ENCODE data around the gene HNRNPA1.

HNRNPA1 gene

DNA sequence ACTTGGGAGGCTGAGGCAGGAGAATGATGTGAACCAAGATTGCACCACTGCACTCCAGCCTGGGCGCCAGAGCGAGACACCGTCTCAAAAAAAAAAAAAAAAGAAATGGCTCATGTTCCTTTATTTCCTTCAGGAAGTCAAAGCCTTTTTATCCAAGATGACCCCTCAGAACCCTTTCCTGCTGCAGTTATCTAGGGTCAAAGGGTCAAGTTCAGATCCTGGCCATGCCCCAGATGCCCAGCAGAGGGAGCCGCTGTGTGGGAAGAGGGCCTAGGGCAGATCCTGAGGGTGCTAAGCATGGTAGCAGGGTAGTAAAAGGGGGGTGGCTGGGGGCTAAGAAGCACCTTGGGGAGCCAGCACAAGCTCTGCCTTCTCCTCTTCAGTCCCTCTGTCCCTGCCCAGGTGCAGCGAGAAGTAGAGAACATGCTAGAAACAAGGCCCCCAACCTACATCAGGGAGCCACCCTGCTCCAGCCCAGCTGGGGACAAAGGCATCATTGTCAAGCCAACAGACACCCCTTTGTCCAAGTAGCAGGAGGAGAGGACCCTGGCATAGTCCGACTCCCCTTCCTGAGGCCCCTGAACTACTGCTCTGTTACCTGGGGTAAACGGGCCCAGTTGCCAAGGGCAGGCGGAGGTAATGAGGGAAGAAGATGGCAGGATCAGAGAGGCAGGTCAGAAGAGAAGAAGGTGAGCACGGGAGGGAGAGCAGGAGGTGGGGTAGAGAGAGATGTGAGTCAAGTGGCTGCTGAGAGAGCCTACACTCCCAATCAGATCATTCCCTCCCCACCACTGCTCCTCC, 13.8 kb downstream of the HNRNPA1 start:
- H3K4me3 Mint-ChIP-seq = no peak overlapping the region
- peaks cover 38% of the 10 kb centered on the region for H3K4me1 Mint-ChIP-seq
- H3K27ac Mint-ChIP-seq = no peak overlapping the region
- peak; percentile 44 for DNase-seq
- H3K9me3 Mint-ChIP-seq = no peaks in the 10 kb centered on the region
- TF ChIP-seq CTCF (IDR thresholded peaks at IDR 0.05) = peak; percentile 51
- peaks cover 14% of the 10 kb centered on the region for H3K27me3 Mint-ChIP-seq (ENCODE audit: low read depth, poor library complexity)
- H3K36me3 Mint-ChIP-seq (ENCODE audit: low read depth) = peaks cover 20% of the 10 kb centered on the region

GRCh38 chr12:54294953-54295566, 14.5 kb downstream of the HNRNPA1 start:
- Mint-ChIP-seq H3K36me3 (ENCODE audit: low read depth) (peaks cover 20% of the 10 kb centered on the region), H3K27ac (no peak overlapping the region), H3K9me3 (no peaks in the 10 kb centered on the region), H3K27me3 (ENCODE audit: low read depth, poor library complexity) (peaks cover 19% of the 10 kb centered on the region), H3K4me1 (peaks cover 45% of the 10 kb centered on the region), H3K4me3 (no peak overlapping the region)
- no peak for DNase-seq
- no peak for TF ChIP-seq CTCF (IDR thresholded peaks at IDR 0.05)

DNA sequence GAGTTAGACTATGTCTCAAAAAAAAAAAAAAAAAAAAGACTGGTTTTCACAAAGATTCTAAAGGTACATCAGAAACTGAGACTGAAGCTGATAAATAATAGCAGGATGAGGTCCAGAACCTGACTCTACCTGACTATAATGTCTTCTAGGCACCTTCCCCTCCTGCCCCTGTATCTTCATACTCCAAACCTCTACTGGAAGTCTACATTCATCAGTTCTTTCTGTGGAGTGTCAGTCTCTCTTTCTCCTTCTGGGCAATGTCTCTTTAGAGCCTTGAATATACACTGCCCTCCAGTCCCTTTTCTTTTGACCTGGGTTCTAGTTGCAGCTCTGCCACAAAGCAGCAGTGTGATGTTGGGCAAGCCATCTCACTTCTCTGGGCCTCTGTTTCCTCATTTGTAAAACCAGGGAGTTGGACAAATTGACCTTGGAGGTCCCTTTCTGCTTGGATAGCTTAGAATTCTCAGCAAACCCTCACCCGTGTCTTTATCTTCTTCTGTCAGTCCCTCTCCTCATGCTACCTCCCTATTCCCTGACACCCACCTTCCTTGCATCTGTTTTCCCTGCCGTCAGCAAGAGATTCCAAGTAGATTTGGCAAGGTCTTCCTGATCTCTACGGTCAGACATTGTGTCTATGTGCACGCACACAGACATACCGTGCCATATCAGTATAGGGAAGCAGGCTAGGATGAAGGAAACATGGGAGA, 16.0 kb downstream of the HNRNPA1 start:
- no peak for DNase-seq
- Mint-ChIP-seq H3K9me3 (no peaks in the 10 kb centered on the region), H3K27me3 (ENCODE audit: low read depth, poor library complexity) (peaks cover 19% of the 10 kb centered on the region), H3K36me3 (ENCODE audit: low read depth) (peaks cover 11% of the 10 kb centered on the region), H3K4me1 (peaks cover 59% of the 10 kb centered on the region), H3K27ac (no peak overlapping the region), H3K4me3 (no peak overlapping the region)
- TF ChIP-seq CTCF (IDR thresholded peaks at IDR 0.05) = no peak

DNA sequence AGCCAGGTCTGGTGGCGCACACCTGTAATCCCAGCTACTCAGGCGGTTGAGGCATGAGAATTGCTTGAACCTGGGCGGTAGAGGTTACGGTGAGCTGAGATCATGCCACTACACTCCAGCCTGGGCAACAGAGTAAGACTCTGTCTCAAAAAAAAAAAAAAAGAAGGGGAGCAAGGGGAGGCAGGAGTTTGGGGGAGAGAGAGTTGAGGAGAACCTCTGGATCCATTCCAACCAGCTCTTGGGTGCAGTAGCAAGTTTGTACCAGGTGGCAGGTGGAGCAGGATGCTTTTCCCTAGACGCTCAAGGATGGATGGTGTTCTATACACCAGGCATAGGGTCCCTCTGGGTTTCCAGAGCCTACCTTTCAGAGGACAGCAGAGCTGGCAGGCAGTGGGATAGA, 18.4 kb downstream of the HNRNPA1 start:
- no peak overlapping the region for H3K27ac Mint-ChIP-seq
- no peak for TF ChIP-seq CTCF (IDR thresholded peaks at IDR 0.05)
- no peak for DNase-seq
- no peaks in the 10 kb centered on the region for H3K36me3 Mint-ChIP-seq (ENCODE audit: low read depth)
- H3K4me3 Mint-ChIP-seq = peak overlapping the region; percentile 28
- no peaks in the 10 kb centered on the region for H3K9me3 Mint-ChIP-seq
- H3K27me3 Mint-ChIP-seq (ENCODE audit: low read depth, poor library complexity) = peaks cover 15% of the 10 kb centered on the region
- H3K4me1 Mint-ChIP-seq = peaks cover 81% of the 10 kb centered on the region

DNA sequence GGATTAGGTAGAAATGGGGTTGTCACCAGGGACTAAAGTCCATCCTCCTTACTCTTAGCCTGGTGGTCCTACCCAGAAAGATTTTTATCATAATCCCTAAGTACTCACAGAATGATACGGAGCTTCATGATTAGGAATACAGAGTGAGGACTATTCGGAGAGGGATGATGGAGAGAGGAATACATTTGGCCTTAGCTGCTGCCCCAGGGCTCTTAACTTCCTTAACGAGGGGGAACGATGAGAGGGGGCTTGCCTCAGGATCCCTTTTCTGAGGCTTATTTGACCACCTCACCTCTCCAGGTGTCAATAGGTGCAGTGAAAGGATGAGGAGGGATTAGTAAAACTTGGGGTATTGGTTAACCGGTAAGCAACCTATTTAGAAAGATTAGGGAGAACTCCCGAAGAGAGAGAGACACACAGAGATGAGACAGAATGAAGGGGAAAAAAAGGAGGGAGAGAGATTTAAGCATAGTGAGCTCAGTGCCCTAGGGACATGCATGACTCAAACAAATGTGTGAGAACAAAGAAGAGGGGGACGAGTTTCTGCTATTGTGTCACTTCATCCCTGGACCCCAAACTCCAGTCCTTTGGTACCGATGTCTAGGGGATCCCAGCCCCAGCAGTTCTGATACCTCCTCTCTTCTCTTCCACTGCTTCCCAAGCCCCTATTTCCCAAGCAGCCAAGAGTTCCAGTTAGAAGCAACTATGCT, 19.1 kb downstream of the HNRNPA1 start:
- peak overlapping the region; percentile 81 for H3K4me3 Mint-ChIP-seq
- no peaks in the 10 kb centered on the region for H3K36me3 Mint-ChIP-seq (ENCODE audit: low read depth)
- peaks cover 85% of the 10 kb centered on the region for H3K4me1 Mint-ChIP-seq
- peaks cover 14% of the 10 kb centered on the region for H3K27me3 Mint-ChIP-seq (ENCODE audit: low read depth, poor library complexity)
- no peaks in the 10 kb centered on the region for H3K9me3 Mint-ChIP-seq
- no peak for TF ChIP-seq CTCF (IDR thresholded peaks at IDR 0.05)
- no peak overlapping the region for H3K27ac Mint-ChIP-seq
- DNase-seq = no peak

Data from nephron progenitor cell (in vitro differentiated cells).